Liver (tissue), 9 donors: Measurements from ENCODE around the gene CGN. TPM values are rescaled to one million over a fixed set of nuclear protein-coding genes. Genes with fewer than 3 reads are reported as not detected.
A peak's percentile ranks its signal among the peaks of the same experiment; 100 is the strongest.

Source experiments
- DNase-seq: peaks from one replicate; pipeline ENCODE4 v3.0.0-alpha.2; 2017; ENCODE audit warnings: low spot score
- H3K27ac ChIP-seq, 2 donors: one replicate each; pipeline ENCODE4 v1.7.0; 2013; ENCODE audit warnings: inconsistent platforms in 2 of 2, low read length in 2 of 2, control low read depth in 1 of 2, low read depth in 1 of 2, mild to moderate bottlenecking in 1 of 2
- H3K27me3 ChIP-seq, 4 donors: one replicate each; pipeline versions ENCODE4 v1.6.1 to v1.7.0; 2013; ENCODE audit warnings: low read length in 3 of 4, inconsistent platforms in 1 of 4, mild to moderate bottlenecking in 1 of 4, moderate library complexity in 1 of 4; ENCODE audit not compliant: control insufficient read depth in 4 of 4, insufficient read depth in 4 of 4
- H3K36me3 ChIP-seq, 4 donors: one replicate each; pipeline versions ENCODE4 v1.6.1 to v1.7.0; 2013; ENCODE audit warnings: low read length in 3 of 4, mild to moderate bottlenecking in 3 of 4, low read depth in 1 of 4, moderate library complexity in 1 of 4; ENCODE audit not compliant: control insufficient read depth in 4 of 4, insufficient read depth in 3 of 4
- H3K4me1 ChIP-seq, 4 donors: one replicate each; pipeline versions ENCODE4 v1.6.1 to v1.7.0; 2013; ENCODE audit warnings: low read length in 3 of 4, mild to moderate bottlenecking in 3 of 4, moderate library complexity in 1 of 4; ENCODE audit not compliant: control insufficient read depth in 4 of 4, insufficient read depth in 4 of 4
- H3K4me3 ChIP-seq, 3 donors: one replicate each; pipeline versions ENCODE4 v1.6.1 to v1.7.0; 2013; ENCODE audit warnings: low read length in 3 of 3, control low read depth in 1 of 3, low read depth in 1 of 3, mild to moderate bottlenecking in 1 of 3
- H3K9ac ChIP-seq, 2 donors: one replicate each; pipeline ENCODE4 v1.7.0; 2013; ENCODE audit warnings: low read length in 2 of 2, mild to moderate bottlenecking in 2 of 2, moderate library complexity in 2 of 2, control low read depth in 1 of 2, low read depth in 1 of 2
- H3K9me3 ChIP-seq, 4 donors: one replicate each; pipeline versions ENCODE4 v1.6.1 to v1.7.0; 2013; ENCODE audit warnings: low read length in 3 of 4; ENCODE audit not compliant: control insufficient read depth in 4 of 4
- EGR1 ChIP-seq, 2 donors: IDR thresholded peaks; 2 replicates each; pipeline ENCODE4 v1.6.1; 2016 to 2018; ENCODE audit warnings: antibody characterized with exemption in 2 of 2, low read depth in 2 of 2
- FOXA1 ChIP-seq: IDR thresholded peaks from 2 replicates; pipeline ENCODE4 v1.6.1; 2016; ENCODE audit warnings: antibody characterized with exemption
- FOXA2 ChIP-seq: IDR thresholded peaks from 2 replicates; pipeline ENCODE4 v1.6.1; 2016; ENCODE audit warnings: antibody characterized with exemption
- GABPA ChIP-seq, 2 donors: IDR thresholded peaks in 1 of 2; conservative IDR thresholded peaks in 1 of 2; 2 replicates each; pipeline ENCODE4 v1.6.1; 2016; ENCODE audit warnings: antibody characterized with exemption in 2 of 2, mild to moderate bottlenecking in 1 of 2, moderate library complexity in 1 of 2
- HNF4A ChIP-seq, 2 donors: conservative IDR thresholded peaks; 2 replicates each; pipeline ENCODE4 v1.6.1; 2016; ENCODE audit warnings: antibody characterized with exemption in 2 of 2, mild to moderate bottlenecking in 2 of 2
- HNF4G ChIP-seq: IDR thresholded peaks from 2 replicates; pipeline ENCODE4 v1.6.1; 2016; ENCODE audit warnings: antibody characterized with exemption
- JUND ChIP-seq, 2 donors: IDR thresholded peaks; 2 replicates each; pipeline ENCODE4 v1.6.1; 2016; ENCODE audit warnings: antibody characterized with exemption in 2 of 2
- NR2F2 ChIP-seq: IDR thresholded peaks from 2 replicates; pipeline ENCODE4 v1.6.1; 2016; ENCODE audit warnings: antibody characterized with exemption
- RAD21 ChIP-seq, 2 donors: IDR thresholded peaks; 2 replicates each; pipeline ENCODE4 v1.6.1; 2016; ENCODE audit warnings: antibody characterized with exemption in 2 of 2, mild to moderate bottlenecking in 2 of 2
- RXRA ChIP-seq, 2 donors: IDR thresholded peaks; 2 replicates each; pipeline ENCODE4 v1.6.1; 2017 to 2018; ENCODE audit warnings: antibody characterized with exemption in 2 of 2, mild to moderate bottlenecking in 1 of 2
- SP1 ChIP-seq: IDR thresholded peaks from 2 replicates; pipeline ENCODE4 v1.6.1; 2018; ENCODE audit warnings: antibody characterized with exemption, mild to moderate bottlenecking
- TAF1 ChIP-seq: conservative IDR thresholded peaks from 2 replicates; pipeline ENCODE4 v1.6.1; 2016; ENCODE audit warnings: antibody characterized with exemption, mild to moderate bottlenecking
- YY1 ChIP-seq: IDR thresholded peaks from 2 replicates; pipeline ENCODE4 v1.6.1; 2016; ENCODE audit warnings: antibody characterized with exemption, mild to moderate bottlenecking
- WGBS: extraction: QIAGEN DNeasy Blood & Tissue Kit; methylation state at CpG from one replicate; pipeline ENCODE4 v1.1.7; 2013; 5-methylcytosine and 5-hydroxymethylcytosine counted together
- polyA plus RNA-seq, 2 donors: library from polyadenylated mRNA; stranded (reverse) in 1 of 2; unstranded in 1 of 2; fragments of 200-250 nt in 1 of 2; fragments of >200 nt in 1 of 2; fragmentation: Nextera tagmentation in 1 of 2; extraction: Ambion mirVana in 1 of 2; gene quantifications; one replicate each; pipeline versions ENCODE4 v1.2.1 to v1.2.3, GENCODE V29; 2013 to 2015
- total RNA-seq, 2 donors: library from RNA; depleted of rRNA; stranded (reverse); fragments of >200 nt; gene quantifications; one replicate each; pipeline ENCODE4 v1.2.3, GENCODE V29; 2014
- TF ChIP-seq, protein P1 (sequence below): IDR thresholded peaks from 2 replicates; pipeline ENCODE4 v1.6.1; 2016; ENCODE audit warnings: antibody characterized with exemption
- TF ChIP-seq, protein P2 (sequence below): IDR thresholded peaks from 2 replicates; pipeline ENCODE4 v1.6.1; 2016; ENCODE audit warnings: antibody characterized with exemption
- TF ChIP-seq, protein P3 (sequence below): IDR thresholded peaks from 2 replicates; pipeline ENCODE4 v1.6.1; 2016; ENCODE audit warnings: antibody characterized with exemption, mild to moderate bottlenecking
- TF ChIP-seq, protein P4 (sequence below): IDR thresholded peaks from 2 replicates; pipeline ENCODE4 v1.6.1; 2016; ENCODE audit warnings: antibody characterized with exemption
- TF ChIP-seq, protein P5 (sequence below): fragments of 150-350 bp; IDR thresholded peaks from 2 replicates; pipeline ENCODE4 v1.5.1; 2017; ENCODE audit warnings: improper control_type of control experiment, low read depth, low read length; ENCODE audit not compliant: missing input control
- donor health status: healthy.
- donor health status: healthy.
- donor health status: healthy.
- donor health status: healthy.
- donor health status: healthy.

The CGN gene
- total and polyA plus RNA-seq, 4 donors = 16.9 to 48.9 (median 19.4) TPM

DNA sequence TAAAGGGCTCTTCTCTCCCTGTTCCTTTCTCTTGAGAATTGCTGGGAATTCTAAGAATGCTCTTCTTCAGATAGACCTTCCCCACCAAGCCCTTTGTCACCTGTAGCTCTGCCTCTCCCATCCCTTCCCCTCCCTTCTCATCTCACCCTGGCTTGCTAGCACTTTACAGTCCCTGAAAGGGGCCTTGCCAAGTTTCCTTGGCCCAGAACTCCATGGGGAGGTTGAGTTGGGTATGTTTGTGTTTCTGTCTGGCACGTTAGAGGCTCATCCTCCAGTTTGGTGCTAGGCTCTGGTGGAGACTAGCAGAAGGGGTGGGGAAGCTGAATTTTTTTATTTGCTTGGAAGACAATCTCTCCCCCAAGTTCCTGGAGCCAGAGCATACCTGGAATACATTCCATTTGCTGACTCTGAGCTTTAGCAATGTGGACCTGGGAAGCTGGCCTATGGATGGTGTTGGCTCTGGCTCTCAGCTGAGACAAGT, 4.9 kb downstream of the CGN start:
- Histone ChIP-seq H3K36me3 (peaks cover 4 to 13% (median 7%) of the 10 kb centered on the region in 4 donors), H3K4me1 (peaks cover 2 to 68% (median 32%) of the 10 kb centered on the region in 4 donors), H3K27ac (peak overlapping the region; percentile 4 to 55), H3K9me3 (no peaks in the 10 kb centered on the region), H3K27me3 (no peaks in the 10 kb centered on the region), H3K9ac (no peak overlapping the region), H3K4me3 (no peak overlapping the region)
- peak in 1 of 2 donors; percentile 7 for TF ChIP-seq HNF4A (conservative IDR thresholded peaks at IDR 0.05)
- TF ChIP-seq GABPA (IDR thresholded peaks at IDR 0.05 in 1 of 2, conservative IDR thresholded peaks at IDR 0.05 in 1 of 2) = no peak
- WGBS = 30% methylated on average over 1 of the region's 1 CpG
- no peak for DNase-seq

DNA sequence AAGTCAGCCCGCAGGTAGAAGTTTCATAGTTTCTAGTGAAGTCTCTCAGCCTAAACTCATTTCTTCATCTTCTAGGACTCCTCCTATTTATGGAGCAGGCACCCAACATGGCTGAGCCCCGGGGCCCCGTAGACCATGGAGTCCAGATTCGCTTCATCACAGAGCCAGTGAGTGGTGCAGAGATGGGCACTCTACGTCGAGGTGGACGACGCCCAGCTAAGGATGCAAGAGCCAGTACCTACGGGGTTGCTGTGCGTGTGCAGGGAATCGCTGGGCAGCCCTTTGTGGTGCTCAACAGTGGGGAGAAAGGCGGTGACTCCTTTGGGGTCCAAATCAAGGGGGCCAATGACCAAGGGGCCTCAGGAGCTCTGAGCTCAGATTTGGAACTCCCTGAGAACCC, 7.2 kb downstream of the CGN start:
- Histone ChIP-seq H3K9me3 (no peaks in the 10 kb centered on the region), H3K27me3 (no peaks in the 10 kb centered on the region), H3K9ac (no peak overlapping the region), H3K4me3 (no peak overlapping the region), H3K27ac (no peak overlapping the region), H3K36me3 (peaks cover 5 to 17% (median 9%) of the 10 kb centered on the region in 4 donors), H3K4me1 (peaks cover 2 to 49% (median 26%) of the 10 kb centered on the region in 4 donors)
- TF ChIP-seq, protein P1, sequence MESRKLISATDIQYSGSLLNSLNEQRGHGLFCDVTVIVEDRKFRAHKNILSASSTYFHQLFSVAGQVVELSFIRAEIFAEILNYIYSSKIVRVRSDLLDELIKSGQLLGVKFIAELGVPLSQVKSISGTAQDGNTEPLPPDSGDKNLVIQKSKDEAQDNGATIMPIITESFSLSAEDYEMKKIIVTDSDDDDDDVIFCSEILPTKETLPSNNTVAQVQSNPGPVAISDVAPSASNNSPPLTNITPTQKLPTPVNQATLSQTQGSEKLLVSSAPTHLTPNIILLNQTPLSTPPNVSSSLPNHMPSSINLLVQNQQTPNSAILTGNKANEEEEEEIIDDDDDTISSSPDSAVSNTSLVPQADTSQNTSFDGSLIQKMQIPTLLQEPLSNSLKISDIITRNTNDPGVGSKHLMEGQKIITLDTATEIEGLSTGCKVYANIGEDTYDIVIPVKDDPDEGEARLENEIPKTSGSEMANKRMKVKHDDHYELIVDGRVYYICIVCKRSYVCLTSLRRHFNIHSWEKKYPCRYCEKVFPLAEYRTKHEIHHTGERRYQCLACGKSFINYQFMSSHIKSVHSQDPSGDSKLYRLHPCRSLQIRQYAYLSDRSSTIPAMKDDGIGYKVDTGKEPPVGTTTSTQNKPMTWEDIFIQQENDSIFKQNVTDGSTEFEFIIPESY = no peak
- TF ChIP-seq, protein P2, sequence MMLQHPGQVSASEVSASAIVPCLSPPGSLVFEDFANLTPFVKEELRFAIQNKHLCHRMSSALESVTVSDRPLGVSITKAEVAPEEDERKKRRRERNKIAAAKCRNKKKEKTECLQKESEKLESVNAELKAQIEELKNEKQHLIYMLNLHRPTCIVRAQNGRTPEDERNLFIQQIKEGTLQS = no peak
- TF ChIP-seq, protein P3, sequence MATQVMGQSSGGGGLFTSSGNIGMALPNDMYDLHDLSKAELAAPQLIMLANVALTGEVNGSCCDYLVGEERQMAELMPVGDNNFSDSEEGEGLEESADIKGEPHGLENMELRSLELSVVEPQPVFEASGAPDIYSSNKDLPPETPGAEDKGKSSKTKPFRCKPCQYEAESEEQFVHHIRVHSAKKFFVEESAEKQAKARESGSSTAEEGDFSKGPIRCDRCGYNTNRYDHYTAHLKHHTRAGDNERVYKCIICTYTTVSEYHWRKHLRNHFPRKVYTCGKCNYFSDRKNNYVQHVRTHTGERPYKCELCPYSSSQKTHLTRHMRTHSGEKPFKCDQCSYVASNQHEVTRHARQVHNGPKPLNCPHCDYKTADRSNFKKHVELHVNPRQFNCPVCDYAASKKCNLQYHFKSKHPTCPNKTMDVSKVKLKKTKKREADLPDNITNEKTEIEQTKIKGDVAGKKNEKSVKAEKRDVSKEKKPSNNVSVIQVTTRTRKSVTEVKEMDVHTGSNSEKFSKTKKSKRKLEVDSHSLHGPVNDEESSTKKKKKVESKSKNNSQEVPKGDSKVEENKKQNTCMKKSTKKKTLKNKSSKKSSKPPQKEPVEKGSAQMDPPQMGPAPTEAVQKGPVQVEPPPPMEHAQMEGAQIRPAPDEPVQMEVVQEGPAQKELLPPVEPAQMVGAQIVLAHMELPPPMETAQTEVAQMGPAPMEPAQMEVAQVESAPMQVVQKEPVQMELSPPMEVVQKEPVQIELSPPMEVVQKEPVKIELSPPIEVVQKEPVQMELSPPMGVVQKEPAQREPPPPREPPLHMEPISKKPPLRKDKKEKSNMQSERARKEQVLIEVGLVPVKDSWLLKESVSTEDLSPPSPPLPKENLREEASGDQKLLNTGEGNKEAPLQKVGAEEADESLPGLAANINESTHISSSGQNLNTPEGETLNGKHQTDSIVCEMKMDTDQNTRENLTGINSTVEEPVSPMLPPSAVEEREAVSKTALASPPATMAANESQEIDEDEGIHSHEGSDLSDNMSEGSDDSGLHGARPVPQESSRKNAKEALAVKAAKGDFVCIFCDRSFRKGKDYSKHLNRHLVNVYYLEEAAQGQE = no peak
- no peak for TF ChIP-seq FOXA1
- no peak for TF ChIP-seq EGR1 (IDR thresholded peaks at IDR 0.05; ENCODE audit: low read depth in 2 of 2)
- TF ChIP-seq SP1 = no peak
- TF ChIP-seq FOXA2 = no peak
- no peak for TF ChIP-seq HNF4A (conservative IDR thresholded peaks at IDR 0.05)
- no peak for TF ChIP-seq TAF1
- no peak for TF ChIP-seq GABPA (IDR thresholded peaks at IDR 0.05 in 1 of 2, conservative IDR thresholded peaks at IDR 0.05 in 1 of 2)
- TF ChIP-seq RXRA (IDR thresholded peaks at IDR 0.05) = no peak
- TF ChIP-seq RAD21 (IDR thresholded peaks at IDR 0.05) = no peak
- TF ChIP-seq, protein P4, sequence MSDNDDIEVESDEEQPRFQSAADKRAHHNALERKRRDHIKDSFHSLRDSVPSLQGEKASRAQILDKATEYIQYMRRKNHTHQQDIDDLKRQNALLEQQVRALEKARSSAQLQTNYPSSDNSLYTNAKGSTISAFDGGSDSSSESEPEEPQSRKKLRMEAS = no peak
- no peak for TF ChIP-seq NR2F2
- no peak for TF ChIP-seq HNF4G
- TF ChIP-seq JUND (IDR thresholded peaks at IDR 0.05) = no peak
- TF ChIP-seq YY1 = no peak
- TF ChIP-seq, protein P5, sequence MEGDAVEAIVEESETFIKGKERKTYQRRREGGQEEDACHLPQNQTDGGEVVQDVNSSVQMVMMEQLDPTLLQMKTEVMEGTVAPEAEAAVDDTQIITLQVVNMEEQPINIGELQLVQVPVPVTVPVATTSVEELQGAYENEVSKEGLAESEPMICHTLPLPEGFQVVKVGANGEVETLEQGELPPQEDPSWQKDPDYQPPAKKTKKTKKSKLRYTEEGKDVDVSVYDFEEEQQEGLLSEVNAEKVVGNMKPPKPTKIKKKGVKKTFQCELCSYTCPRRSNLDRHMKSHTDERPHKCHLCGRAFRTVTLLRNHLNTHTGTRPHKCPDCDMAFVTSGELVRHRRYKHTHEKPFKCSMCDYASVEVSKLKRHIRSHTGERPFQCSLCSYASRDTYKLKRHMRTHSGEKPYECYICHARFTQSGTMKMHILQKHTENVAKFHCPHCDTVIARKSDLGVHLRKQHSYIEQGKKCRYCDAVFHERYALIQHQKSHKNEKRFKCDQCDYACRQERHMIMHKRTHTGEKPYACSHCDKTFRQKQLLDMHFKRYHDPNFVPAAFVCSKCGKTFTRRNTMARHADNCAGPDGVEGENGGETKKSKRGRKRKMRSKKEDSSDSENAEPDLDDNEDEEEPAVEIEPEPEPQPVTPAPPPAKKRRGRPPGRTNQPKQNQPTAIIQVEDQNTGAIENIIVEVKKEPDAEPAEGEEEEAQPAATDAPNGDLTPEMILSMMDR = no peak
- DNase-seq = no peak
- WGBS = 97% methylated on average over 12 of the region's 12 CpGs
